NCI-H146 (cell line): ENCODE measurements around the gene MS4A14.
"Not testable (repeated sequence)": the region's sequence is repeated elsewhere in the genome, so short reads cannot be mapped to it uniquely, and the experiment has no call there.

Experiments
- DNase-seq: peaks from one replicate; lab custom pipeline; 2025; lab: John Stamatoyannopoulos, UW

The MS4A14 gene, protein sequence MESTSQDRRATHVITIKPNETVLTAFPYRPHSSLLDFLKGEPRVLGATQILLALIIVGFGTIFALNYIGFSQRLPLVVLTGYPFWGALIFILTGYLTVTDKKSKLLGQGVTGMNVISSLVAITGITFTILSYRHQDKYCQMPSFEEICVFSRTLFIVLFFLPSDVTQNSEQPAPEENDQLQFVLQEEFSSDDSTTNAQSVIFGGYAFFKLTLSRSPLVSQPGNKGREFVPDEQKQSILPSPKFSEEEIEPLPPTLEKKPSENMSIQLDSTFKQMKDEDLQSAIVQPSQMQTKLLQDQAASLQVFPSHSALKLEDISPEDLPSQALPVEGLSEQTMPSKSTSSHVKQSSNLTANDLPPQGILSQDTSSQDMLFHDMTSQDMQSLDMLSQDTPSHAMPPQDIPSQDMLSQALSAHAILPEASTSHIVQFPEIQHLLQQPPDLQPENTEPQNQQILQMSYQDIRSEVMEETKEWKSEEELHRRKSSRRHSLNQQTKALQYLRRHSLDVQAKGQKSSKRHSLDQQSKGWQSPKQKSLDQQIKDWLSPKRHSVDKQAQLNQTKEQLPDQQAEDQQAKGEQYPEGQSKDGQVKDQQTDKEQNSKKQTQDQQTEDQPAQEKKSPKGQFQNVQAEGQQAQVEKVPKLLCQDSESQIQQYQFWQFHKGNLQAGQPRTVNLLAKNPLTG

DNA sequence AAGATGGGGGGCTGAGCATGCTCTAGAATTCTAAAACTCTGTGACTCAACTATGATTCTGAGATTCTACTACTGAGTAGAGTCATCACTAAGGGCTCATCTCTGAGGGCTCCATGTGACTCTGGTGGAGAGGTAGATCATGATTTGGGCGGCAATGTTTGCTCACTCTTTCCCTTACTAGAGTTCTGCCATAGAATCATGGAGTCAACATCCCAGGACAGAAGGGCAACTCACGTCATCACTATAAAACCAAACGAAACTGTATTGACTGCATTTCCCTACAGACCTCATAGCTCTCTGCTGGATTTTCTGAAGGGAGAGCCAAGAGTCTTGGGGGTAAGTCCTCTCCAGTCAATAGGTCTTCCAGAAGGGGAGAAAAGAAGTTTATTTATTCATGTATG lies at the start of gene MS4A14:
MS4A14 (plus strand) TSS at position 78 of the 400 bp plus-strand sequence; CDS start at position 198, 120 bp downstream.
- DNase-seq, result no peak

DNA sequence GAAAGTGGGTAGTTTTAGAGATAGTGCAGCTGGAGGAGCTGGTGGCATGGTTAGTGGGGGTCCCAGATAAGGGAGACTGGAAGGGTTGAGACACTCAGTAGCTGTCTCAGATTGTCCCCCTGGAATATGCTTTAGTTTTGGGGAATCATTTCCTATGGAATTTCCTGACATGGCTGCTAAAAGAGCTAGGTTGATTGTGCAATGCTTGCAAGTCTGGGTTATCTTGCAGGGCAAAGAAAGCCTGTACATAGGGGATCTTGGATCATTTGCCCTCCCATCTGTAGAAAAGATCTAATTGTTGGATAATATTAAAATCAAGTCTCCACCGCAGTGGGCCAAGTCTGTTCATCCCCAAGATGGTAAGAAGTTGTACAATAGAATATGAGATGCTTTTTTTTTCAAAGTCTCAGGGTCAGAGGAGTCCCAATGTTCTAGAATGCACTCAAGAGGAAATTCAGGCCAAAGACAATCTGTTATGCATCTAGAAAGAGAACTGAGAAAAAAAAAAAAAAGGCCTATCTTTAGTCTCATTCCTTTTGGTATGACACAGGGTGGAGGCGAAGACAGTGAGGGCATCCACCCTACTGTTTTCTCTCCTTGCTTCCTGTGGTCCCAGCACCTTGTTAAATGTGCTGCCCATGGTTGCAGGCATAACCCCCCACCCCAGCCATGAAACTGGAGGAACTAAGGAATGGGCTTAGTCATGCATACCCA lies 49.0 kb upstream of the MS4A14 start:
- DNase-seq, result no peak

DNA sequence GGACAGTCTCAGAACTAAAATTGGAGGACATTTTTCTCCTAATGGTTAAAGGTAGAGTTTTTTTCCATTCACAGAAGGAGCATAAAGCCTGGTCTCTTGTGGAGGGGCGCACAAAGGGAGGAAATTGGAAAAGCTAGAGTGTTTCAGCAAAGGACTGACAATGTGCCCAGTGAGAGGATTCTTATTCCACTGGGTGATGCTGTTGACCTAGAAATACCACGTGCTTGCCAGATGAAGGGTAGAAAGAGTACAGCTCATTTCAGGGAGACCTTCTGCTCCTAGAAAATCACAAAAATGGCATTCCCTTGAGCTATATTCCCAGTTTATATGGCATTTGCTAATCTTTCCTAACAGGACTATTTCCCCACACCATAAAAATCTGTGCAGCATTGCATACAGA lies 48.1 kb upstream of the MS4A14 start:
- DNase-seq, result no peak

DNA sequence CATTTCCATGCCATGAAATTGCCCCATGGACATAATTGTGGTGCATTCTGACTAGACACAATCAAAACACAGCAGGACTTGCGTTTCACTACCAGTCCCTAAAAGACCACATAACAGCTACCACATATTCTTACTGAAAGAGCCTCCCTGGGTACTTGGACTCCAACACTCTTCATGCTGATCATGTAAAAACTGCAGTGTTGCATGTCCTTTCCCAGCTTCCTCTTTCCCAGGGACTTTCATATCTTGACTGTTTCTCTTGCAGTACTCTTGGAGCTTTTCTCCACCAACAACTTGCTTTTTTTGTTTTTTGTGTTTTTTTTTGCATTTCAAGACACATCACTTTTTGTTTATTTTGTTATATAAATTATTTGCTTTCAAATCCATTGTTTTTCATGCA lies 46.3 kb upstream of the MS4A14 start:
- DNase-seq, result no peak

DNA sequence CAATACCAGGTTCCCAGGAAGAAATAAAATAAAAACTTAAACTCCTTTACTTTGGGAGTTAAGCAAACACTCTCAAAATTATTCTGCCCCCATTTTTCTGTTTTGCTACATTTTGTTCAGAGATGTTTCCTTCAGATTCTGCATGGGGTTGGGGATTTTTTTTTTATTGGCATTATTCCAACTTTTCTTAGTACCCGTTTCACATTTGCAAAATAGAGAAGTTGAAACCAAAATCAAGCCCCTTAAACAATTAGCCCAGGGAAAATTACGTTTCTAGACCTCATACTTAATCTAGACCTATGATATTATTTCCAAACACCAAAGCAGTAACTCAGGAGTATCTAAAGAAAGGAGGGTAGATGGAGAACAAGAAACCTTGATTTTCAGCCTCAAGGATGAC lies 38.5 kb upstream of the MS4A14 start:
- no peak for DNase-seq

DNA sequence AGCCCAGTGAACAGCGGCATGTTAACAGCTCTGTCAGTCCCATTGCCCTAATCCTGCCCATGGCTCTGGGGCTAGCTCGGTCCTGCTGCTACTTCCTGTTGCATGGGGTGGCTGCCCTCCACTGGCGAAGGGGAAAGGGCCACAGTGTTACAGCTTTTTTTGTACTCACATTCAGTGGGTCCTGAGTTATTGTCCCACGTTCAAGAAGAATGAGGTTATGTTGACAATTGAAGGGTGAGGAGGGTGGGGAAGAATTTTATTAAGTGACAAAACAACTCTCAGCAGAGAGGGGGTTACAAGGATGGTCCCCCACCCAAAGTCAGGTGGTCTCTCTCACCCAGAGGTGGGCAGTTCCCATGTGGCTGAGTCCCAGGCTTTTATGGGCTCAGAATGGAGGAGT lies 35.6 kb upstream of the MS4A14 start:
- no peak for DNase-seq

DNA sequence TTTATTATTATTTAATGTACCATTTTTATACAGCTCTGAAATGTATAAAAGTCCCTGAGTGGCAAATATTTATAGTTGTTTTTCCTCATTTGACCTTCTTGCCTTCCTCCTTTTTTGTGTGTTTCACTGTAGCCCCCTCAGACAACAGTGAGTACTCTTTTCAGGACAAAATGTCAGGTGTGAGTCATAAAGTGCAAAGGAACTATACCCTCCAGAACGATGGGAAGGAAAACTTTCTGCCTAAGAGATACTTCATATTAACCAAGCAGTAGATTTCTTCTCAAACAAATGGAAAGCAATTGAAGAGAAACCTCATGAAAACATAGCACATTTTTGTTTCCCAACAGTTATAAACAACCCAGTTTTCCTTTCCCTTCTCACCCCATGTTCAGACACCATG lies 34.0 kb upstream of the MS4A14 start:
- DNase-seq, result no peak

DNA sequence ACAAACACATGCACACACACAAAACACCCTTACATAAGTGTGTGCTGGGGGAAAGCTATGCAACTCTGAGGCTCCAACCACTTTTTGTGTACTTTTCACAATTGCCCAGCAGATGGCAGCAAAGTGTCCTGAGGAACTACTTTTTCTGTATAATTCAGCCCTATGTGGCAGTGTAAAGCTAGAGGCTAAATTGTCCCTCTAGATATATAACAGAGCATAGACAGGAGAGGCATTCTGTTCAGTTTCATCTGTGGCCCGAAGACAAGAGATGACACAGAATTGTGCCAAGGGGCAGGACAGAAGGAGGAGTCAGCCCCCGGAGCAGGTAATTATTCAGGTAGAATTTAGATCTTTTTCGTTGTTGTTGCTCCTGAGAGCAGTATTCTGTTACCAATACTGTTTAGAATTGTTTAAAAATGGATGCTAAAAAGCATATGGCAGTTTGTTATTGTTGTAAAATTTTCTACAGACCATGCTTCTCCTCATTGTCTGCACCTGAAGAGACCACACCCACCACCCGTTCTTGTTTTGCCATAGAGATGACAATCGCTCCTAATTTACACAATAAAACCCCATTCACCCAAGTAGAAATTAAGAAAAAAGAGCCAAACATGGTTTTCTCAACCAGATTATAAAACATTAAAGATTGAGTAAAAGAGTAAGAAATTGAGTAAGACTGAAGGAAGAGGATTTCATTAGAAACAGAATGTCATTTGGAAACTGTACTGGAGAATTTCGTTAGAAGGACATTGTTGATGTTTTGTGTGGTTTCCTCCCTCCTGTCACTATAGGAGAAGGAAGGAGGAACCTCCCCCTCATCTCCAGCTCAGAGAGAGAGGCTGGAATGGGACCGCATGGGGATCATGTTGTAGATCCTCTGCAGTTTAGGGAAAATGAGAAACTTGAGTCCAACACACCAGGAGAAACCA lies 32.5 kb upstream of the MS4A14 start:
- DNase-seq, result peak; percentile 58

DNA sequence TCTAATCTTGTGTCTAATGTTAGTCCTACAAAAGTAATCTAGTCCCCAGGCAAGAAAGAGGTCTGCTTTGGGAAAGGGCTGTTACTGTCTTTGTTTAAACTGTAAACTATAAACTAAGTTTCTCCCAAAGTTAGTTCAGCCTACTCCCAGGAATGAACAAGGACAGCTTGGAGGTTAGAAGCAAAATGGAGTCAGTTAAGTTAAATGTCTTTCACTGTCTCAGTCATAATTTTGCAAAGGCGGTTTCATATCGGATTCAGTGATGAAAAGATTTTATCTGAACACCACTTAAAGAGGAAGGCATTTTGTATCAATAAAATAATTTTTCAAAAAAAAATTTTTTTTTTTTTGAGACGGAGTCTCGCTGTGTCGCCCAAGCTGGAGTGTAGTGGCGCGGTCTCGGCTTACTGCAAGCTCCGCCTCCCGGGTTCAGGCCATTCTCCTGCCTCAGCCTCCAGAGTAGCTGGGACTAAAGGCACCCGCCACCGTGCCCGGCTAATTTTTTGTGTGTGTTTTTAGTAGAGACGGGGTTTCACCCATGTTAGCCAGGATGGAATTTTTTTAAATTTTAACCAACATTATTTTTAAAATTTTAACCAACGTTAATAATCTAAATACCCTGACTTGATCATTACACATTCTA lies 29.9 kb upstream of the MS4A14 start:
- DNase-seq, result not testable (repeated sequence)

DNA sequence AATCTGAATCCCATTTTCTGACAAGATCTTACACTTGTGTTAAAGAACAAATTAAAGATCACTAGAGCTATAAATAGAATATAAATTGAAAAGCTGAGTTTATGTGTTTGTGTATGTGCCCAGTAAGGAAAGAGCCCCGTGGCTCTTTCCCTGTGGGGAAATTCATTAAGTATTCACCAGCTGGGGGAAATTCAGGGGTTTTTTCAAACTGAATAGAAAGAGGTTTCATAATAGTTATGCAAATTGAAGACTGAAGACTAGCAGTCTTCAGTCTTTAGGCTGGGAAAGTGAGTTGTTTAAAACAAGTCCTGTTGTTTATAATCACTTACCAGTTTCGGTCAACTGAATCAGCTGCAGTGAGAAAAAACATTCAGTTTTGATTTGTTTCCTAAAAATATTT lies 29.2 kb upstream of the MS4A14 start:
- DNase-seq, result no peak

DNA sequence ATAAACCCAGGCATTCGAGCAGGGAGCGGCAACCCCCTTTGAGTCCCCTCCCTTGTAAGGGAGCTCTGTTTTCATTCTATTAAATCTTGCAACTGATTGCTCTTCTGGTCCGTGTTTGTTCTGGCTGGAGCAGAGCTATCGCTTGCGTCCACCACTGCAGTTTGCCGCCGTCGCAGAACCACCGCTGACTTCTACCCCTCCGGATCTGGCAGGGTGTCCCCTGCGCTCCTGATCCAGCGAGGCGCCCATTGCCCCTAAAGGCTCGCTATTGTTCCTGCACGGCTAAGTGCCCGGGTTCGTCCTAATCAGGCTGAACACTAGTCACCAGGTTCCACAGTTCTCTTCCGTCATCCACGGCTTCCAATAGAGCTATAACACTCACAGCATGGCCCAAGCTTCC lies 28.4 kb upstream of the MS4A14 start:
- no peak for DNase-seq

DNA sequence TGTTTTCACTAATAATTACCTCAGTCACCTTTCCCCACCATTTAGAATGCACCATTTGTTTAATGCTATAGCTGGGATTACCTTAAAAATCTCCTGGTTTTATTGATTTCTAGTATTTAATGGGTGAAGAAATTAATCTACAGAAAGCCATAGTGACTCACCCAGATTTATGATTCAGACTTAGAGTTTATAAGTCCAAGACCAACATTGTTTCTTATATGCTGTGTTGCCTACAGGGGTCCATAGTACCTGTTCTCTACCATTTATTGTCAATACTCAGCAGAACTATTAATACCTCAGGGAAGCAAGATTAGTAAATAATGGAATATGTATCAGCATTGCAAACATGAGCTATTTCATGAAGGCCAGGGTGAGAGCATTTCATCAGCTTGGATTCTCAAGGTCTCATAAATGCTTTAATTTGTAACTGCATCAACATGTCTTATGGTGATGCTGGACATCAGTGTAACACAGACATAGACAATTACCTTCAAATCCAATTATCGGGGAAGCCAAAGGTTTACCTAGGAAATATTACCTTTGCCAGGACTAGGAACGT lies 25.9 kb upstream of the MS4A14 start:
- DNase-seq, result no peak

DNA sequence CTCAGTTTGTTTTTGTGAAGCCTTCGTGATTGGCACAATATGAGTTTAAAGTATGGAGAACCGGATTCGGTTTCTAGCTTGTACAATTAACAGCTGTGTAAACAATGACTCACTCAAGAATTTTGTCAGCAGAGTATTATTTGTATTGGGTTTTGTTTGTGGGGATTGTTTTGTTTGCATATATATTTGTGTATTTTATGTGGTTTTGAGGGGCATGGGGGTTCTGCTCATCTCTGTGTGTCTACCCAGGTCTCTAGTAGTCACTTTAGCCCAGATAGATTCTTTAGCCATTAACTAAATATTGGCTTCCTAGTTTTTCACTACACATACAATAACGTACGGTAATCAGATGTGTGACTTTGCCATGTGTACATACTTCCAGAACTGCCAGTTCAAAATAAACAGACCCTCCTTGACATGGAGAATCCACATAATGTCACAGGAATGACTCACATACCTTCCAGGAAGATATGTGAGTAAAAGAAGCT lies 25.4 kb upstream of the MS4A14 start:
- DNase-seq, result peak; percentile 65

DNA sequence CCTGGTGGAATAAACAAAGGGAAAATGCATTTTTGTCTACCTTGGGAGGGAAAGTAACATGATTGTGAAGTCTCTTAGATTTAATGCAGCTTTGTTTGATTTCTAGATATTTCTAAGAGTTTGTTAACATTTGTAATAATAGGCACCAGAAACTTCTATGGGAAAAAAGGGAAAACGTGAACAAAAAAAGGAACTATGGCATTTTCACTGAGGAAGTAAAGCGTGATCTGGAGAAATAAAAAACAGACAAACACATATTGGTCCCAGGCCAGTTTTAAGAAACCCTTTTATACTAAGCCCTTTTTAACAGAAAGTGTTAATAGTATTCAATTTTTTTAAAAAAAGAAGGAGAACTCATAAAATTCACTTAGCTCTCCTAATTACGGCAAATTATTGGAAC lies 24.9 kb upstream of the MS4A14 start:
- DNase-seq, result no peak

DNA sequence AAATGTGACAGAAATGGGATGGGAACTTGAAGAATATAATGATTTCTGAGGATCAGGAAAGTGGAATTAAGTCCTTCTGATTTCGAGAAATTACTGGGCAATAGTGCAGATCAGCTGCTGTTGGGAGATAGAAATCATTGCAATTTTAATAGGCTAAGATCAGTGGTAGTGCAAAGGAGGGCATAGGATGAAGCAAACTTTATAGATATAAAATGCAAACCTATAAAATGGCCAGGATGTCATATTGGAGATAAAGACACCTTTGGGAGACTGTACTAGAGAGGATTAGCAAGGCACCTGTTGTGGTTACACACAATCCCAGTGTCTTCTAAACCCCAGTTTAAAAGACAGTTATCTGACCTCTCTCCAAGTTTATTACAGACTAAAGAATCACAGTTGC lies 24.4 kb upstream of the MS4A14 start:
- DNase-seq, result no peak

DNA sequence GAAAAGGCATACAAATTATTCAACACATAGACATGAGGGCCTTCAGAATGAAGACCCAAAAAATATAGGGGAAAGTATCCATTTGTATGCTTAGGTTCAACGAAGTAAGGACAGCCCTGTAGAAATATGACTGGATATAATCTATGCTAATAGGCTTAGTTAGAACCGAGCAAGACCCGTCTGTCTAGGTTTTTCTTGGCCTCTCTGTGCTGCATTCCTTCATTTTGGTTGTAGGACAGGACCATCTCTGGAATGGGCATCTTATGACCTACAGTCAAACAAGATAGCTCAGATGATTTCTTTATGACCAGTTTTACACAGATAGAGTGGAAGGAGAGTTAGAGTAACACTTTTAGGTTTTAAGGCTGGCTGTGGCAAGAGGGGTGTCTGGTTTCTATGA lies 23.5 kb upstream of the MS4A14 start:
- no peak for DNase-seq

DNA sequence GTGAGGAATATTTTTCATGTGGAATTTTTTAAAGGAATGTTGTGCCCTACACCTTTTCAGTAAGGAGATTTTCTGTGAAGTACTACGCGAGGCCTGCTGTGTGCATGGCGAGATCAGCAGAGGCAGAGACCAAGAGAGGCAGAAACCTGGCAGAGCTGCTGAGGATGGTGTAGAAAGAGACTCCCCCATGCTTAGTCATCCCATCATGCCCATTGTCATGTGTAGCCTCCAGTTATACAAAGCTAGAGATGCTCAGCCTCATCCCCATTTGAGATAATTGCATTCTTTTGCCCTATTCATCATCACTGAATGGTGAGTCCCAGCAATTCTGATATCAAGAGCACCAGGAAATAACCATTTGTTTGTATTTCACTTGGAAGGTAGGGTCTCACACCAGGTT lies 20.9 kb upstream of the MS4A14 start:
- no peak for DNase-seq

DNA sequence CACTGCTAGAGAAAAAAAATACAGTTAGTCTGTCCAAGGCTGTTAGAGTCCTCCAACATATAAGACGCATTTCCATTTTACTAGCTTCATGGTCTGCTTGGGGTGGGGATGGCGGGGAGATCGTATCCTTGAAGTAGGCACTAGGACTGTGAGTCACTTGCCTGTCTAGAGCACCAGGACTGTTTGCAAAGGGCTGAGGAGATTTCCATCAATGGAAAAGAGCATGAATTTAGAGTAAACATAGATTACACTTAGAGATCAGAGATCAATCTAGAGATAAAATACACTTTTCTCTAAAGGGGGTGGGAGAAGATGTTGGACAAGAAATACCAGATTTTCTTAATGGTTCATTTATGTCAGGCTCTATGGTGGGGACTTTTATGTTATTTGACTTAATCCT lies 19.7 kb upstream of the MS4A14 start:
- no peak for DNase-seq

DNA sequence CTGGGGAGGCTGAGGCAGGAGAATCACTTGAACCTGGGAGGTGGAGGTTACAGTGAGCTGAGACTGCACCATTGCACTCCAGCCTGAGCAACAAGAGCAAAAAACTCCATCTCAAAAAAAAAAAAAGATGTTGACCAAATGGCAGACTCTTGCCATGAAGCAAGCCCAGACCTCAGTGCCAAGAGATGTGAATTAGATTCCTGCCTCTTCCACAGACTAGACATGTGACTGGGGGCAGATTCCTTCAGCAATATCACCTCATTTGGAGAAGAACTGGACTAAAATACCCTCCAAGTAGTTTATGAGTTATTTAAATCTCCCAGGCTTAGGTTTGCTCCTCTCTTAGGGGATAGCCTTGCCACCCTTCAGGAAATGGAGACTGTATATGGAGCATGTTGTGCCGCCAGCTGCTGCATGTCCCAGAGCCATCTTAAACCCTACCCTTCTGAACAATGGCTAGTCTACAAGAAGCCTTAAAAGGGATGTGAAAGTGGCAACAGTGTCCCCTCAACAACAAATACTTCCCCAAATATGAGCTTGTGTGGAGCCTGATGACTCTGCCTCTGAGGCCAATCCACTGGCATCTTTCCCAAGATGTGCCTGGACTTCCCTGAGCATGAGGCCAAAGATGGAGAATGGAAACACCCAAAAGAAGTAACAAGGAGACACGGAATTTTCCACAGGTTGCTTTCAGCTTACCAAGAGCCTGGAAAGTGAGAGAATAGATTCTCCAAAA lies 18.7 kb upstream of the MS4A14 start:
- no peak for DNase-seq

DNA sequence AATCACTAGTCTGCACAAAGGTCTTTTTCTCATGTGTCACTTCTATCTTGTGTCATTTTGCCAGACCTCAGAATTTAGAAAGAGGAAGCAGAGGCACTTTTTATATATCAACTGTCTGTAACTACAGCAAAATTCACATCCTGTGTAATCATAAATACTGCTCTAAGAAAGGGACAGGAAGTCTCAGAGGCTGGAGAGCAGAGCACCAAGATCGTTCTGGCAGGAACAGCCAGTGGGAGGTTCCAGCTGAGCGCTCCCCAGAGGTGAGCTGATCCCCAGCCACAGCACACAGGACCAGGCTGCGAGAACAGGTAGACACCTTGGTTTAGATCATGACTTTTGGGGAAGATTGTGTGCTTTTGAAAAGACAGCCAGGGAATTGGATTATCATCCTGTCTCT lies 17.9 kb upstream of the MS4A14 start, which contains the start of gene MS4A7:
MS4A7 (plus strand) TSS at position 179 of the 400 bp plus-strand sequence. CDS start 4,610 bp downstream, outside the sequence.
- no peak for DNase-seq
